SK-N-SH treated with all-trans-retinoic acid at 6 μM for 48 hours (cell line): ENCODE data around the gene TNN.

Experiments
- ATAC-seq: fragments of 200-7000 bp; cut with Tn5 transposase; 3 replicates; pipeline ENCODE4 v1.9.1; 2020; ENCODE audit warnings: mild to moderate bottlenecking, moderate library complexity
- ARNTL ChIP-seq: fragments of 450-650 bp; formaldehyde crosslinking; IDR thresholded peaks from 2 replicates; pipeline ENCODE4 v1.5.0; 2020; ENCODE audit warnings: low read depth, mild to moderate bottlenecking, moderate library complexity, borderline replicate concordance
- BACH2 ChIP-seq: fragments of 250-450 bp; sonication (Bioruptor Pico); IDR thresholded peaks from 2 replicates; pipeline ENCODE4 v1.9.0; 2021; ENCODE audit warnings: mild to moderate bottlenecking, borderline replicate concordance
- ESRRG ChIP-seq: fragments of 250-450 bp; sonication (Bioruptor Pico); IDR thresholded peaks from 2 replicates; pipeline ENCODE4 v1.6.1; 2021; ENCODE audit warnings: mild to moderate bottlenecking
- GLIS3 ChIP-seq: fragments of 250-450 bp; sonication (Bioruptor Pico); IDR thresholded peaks from 2 replicates; pipeline ENCODE4 v1.5.0; 2020; ENCODE audit warnings: mild to moderate bottlenecking, moderate library complexity
- ISL1 ChIP-seq: fragments of 250-450 bp; sonication (Bioruptor Pico); IDR thresholded peaks from 2 replicates; pipeline ENCODE4 v2.1.2; 2022; ENCODE audit warnings: mild to moderate bottlenecking, moderate library complexity
- OSR1 ChIP-seq: fragments of 250-450 bp; sonication (Bioruptor Pico); IDR thresholded peaks from 2 replicates; pipeline ENCODE4 v1.8.0; 2022; ENCODE audit warnings: moderate library complexity, mild to moderate bottlenecking, inconsistent platforms
- PPARA ChIP-seq: fragments of 250-450 bp; sonication (Bioruptor Pico); IDR thresholded peaks from 2 replicates; pipeline ENCODE4 v1.5.0; 2020; ENCODE audit warnings: mild to moderate bottlenecking, borderline replicate concordance
- RARB ChIP-seq: fragments of 250-450 bp; sonication (Bioruptor Pico); IDR thresholded peaks from 2 replicates; pipeline ENCODE4 v1.8.0; 2021; ENCODE audit warnings: mild to moderate bottlenecking, moderate library complexity
- TCF4 ChIP-seq: fragments of 250-450 bp; sonication (Bioruptor Pico); IDR thresholded peaks from 2 replicates; pipeline ENCODE4 v1.8.0; 2021; ENCODE audit warnings: mild to moderate bottlenecking, moderate library complexity, borderline replicate concordance
- TOX ChIP-seq: fragments of 250-450 bp; sonication (Bioruptor Pico); IDR thresholded peaks from 2 replicates; pipeline ENCODE4 v1.8.0; 2021; ENCODE audit warnings: mild to moderate bottlenecking, moderate library complexity, borderline replicate concordance
- ZC3H10 ChIP-seq: fragments of 250-450 bp; sonication (Bioruptor Pico); IDR thresholded peaks from 2 replicates; pipeline ENCODE4 v1.5.1; 2021; ENCODE audit warnings: mild to moderate bottlenecking, moderate library complexity
- ZFP30 ChIP-seq: fragments of 450-650 bp; formaldehyde crosslinking; IDR thresholded peaks from 2 replicates; pipeline ENCODE4 v1.5.0; 2022; ENCODE audit warnings: mild to moderate bottlenecking, moderate library complexity
- ZNF565 ChIP-seq: fragments of 450-650 bp; formaldehyde crosslinking; conservative IDR thresholded peaks from 2 replicates; pipeline ENCODE4 v1.5.0; 2020; ENCODE audit warnings: low read depth, mild to moderate bottlenecking, moderate library complexity
- ZNF70 ChIP-seq: fragments of 450-650 bp; formaldehyde crosslinking; IDR thresholded peaks from 2 replicates; pipeline ENCODE4 v1.5.0; 2020; ENCODE audit warnings: mild to moderate bottlenecking, moderate library complexity
- ZNF8 ChIP-seq: fragments of 450-650 bp; formaldehyde crosslinking; IDR thresholded peaks from 2 replicates; pipeline ENCODE4 v1.5.0; 2020; ENCODE audit warnings: mild to moderate bottlenecking, moderate library complexity
- TF ChIP-seq, protein P1 (sequence below): fragments of 250-450 bp; sonication (Bioruptor Pico); IDR thresholded peaks from 2 replicates; pipeline ENCODE4 v1.5.1; 2020; ENCODE audit warnings: low read depth, mild to moderate bottlenecking, moderate library complexity
- TF ChIP-seq, protein P2 (sequence below): fragments of 250-450 bp; sonication (Bioruptor Pico); IDR thresholded peaks from 2 replicates; pipeline ENCODE4 v1.5.1; 2021; ENCODE audit warnings: mild to moderate bottlenecking, moderate library complexity
- TF ChIP-seq, protein P3 (sequence below): fragments of 250-450 bp; sonication (Bioruptor Pico); IDR thresholded peaks from 2 replicates; pipeline ENCODE4 v1.8.0; 2020; ENCODE audit warnings: mild to moderate bottlenecking, moderate library complexity, borderline replicate concordance
- TF ChIP-seq, protein P4 (sequence below): fragments of 250-450 bp; sonication (Bioruptor Pico); IDR thresholded peaks from 2 replicates; pipeline ENCODE4 v1.8.0; 2021; ENCODE audit warnings: low read depth, mild to moderate bottlenecking, moderate library complexity, borderline replicate concordance

TNN gene

DNA sequence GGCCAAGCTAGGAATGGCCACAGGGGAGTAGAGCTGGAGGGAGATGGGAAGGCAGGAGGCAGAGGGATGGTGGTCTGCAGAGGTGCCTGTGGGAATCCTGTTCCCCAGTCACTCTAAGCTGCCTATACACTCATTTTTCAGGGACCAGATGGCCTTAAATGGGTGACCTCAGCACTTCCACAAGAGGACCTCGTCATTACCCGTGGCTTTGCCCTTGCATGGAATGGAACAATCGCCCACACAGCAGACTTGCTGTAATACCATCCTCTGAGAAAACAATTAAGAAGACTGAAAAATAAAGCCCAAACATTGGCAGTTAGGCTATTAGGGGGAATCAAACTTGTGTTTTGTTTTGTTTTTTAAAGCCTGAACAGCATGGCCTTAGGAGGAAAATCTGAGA lies 12.9 kb upstream of the TNN start:
- no peak for TF ChIP-seq ISL1
- TF ChIP-seq ZC3H10 (CRISPR knock-in tag), result no peak
- TF ChIP-seq, protein P1, sequence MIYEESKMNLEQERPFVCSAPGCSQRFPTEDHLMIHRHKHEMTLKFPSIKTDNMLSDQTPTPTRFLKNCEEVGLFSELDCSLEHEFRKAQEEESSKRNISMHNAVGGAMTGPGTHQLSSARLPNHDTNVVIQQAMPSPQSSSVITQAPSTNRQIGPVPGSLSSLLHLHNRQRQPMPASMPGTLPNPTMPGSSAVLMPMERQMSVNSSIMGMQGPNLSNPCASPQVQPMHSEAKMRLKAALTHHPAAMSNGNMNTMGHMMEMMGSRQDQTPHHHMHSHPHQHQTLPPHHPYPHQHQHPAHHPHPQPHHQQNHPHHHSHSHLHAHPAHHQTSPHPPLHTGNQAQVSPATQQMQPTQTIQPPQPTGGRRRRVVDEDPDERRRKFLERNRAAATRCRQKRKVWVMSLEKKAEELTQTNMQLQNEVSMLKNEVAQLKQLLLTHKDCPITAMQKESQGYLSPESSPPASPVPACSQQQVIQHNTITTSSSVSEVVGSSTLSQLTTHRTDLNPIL, result no peak
- TF ChIP-seq, protein P2, sequence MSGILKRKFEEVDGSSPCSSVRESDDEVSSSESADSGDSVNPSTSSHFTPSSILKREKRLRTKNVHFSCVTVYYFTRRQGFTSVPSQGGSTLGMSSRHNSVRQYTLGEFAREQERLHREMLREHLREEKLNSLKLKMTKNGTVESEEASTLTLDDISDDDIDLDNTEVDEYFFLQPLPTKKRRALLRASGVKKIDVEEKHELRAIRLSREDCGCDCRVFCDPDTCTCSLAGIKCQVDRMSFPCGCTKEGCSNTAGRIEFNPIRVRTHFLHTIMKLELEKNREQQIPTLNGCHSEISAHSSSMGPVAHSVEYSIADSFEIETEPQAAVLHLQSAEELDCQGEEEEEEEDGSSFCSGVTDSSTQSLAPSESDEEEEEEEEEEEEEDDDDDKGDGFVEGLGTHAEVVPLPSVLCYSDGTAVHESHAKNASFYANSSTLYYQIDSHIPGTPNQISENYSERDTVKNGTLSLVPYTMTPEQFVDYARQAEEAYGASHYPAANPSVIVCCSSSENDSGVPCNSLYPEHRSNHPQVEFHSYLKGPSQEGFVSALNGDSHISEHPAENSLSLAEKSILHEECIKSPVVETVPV (CRISPR knock-in tag), result no peak
- no peak for TF ChIP-seq ESRRG (CRISPR knock-in tag)
- no peak for TF ChIP-seq BACH2 (CRISPR knock-in tag)
- no peak for TF ChIP-seq GLIS3 (CRISPR knock-in tag)
- TF ChIP-seq ARNTL (CRISPR knock-in tag), result no peak
- no peak for TF ChIP-seq TOX (CRISPR knock-in tag)
- no peak for TF ChIP-seq RARB (CRISPR knock-in tag)
- no peak for TF ChIP-seq ZNF70 (CRISPR knock-in tag)
- no peak for TF ChIP-seq ZNF8 (CRISPR knock-in tag)
- TF ChIP-seq TCF4, result no peak
- no peak for TF ChIP-seq ZNF565 (CRISPR knock-in tag)
- no peak for ATAC-seq

DNA sequence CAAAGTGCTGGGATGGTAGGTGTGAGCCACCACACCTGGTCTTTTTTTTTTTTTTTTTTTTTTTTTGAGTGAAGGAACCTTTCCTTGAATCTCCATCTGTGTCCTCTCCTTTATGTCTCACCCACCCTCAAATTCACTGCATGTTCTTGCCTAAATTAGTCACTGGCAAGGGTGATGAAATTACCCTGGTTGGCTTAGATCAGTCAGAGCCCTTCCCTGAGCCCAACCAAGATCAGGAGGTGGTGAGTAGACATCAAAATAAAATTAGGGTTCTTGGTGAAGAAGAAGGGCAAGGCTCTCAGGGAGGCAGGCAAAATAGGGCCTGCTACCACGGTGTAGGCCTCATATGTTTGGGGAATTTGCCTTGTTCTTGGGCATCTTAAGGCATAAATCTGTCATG lies 5.3 kb upstream of the TNN start:
- no peak for TF ChIP-seq ESRRG (CRISPR knock-in tag)
- TF ChIP-seq ZFP30 (CRISPR knock-in tag), result no peak
- no peak for TF ChIP-seq RARB (CRISPR knock-in tag)
- TF ChIP-seq, protein P3, sequence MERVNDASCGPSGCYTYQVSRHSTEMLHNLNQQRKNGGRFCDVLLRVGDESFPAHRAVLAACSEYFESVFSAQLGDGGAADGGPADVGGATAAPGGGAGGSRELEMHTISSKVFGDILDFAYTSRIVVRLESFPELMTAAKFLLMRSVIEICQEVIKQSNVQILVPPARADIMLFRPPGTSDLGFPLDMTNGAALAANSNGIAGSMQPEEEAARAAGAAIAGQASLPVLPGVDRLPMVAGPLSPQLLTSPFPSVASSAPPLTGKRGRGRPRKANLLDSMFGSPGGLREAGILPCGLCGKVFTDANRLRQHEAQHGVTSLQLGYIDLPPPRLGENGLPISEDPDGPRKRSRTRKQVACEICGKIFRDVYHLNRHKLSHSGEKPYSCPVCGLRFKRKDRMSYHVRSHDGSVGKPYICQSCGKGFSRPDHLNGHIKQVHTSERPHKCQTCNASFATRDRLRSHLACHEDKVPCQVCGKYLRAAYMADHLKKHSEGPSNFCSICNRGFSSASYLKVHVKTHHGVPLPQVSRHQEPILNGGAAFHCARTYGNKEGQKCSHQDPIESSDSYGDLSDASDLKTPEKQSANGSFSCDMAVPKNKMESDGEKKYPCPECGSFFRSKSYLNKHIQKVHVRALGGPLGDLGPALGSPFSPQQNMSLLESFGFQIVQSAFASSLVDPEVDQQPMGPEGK (CRISPR knock-in tag), result no peak
- TF ChIP-seq, protein P4, sequence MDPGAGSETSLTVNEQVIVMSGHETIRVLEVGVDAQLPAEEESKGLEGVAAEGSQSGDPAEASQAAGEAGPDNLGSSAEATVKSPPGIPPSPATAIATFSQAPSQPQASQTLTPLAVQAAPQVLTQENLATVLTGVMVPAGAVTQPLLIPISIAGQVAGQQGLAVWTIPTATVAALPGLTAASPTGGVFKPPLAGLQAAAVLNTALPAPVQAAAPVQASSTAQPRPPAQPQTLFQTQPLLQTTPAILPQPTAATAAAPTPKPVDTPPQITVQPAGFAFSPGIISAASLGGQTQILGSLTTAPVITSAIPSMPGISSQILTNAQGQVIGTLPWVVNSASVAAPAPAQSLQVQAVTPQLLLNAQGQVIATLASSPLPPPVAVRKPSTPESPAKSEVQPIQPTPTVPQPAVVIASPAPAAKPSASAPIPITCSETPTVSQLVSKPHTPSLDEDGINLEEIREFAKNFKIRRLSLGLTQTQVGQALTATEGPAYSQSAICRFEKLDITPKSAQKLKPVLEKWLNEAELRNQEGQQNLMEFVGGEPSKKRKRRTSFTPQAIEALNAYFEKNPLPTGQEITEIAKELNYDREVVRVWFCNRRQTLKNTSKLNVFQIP (CRISPR knock-in tag), result no peak
- no peak for TF ChIP-seq PPARA (CRISPR knock-in tag)
- TF ChIP-seq GLIS3 (CRISPR knock-in tag), result no peak
- TF ChIP-seq, all 23 proteins: peak for 0
- no peak for ATAC-seq

DNA sequence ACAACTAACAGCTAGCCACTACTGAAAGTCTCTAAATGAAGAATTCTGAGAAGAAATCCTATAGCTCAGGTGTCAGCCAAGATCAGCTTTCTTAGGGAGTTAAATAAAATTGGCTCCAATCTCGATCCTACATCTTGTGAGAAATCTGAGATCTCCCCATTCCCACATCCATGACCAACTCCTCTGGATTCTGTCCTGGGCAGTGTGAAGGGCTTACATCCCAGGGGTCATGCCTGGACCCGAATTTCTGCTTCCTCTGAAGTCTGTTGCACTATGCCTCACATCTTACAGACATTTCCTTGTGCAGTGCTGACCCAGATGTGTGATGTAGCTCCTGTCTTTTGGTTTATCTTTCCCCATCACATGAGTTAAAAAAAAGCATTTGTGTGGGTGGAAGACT lies 4.8 kb upstream of the TNN start:
- no peak for ATAC-seq

More for the DNA sequence above, 4.8 kb upstream of the TNN start:
- TF ChIP-seq, protein P2 (CRISPR knock-in tag), result no peak
- TF ChIP-seq ARNTL (CRISPR knock-in tag), result no peak
- TF ChIP-seq ZNF8 (CRISPR knock-in tag), result no peak
- TF ChIP-seq OSR1 (CRISPR knock-in tag), result no peak
- TF ChIP-seq, protein P3 (CRISPR knock-in tag), result no peak
- no peak for TF ChIP-seq GLIS3 (CRISPR knock-in tag)
- TF ChIP-seq PPARA (CRISPR knock-in tag), result no peak
- no peak for TF ChIP-seq ZC3H10 (CRISPR knock-in tag)
- TF ChIP-seq BACH2 (CRISPR knock-in tag), result no peak
- TF ChIP-seq, all 23 proteins: peak for 0
